GM19193 (cell line): ENCODE results near the gene SUV39H2.

Source experiments
- POLR2A ChIP-seq: IDR thresholded peaks from 4 replicates; pipeline ENCODE4 v1.6.1; 2011; ENCODE audit not compliant: insufficient read depth, insufficient read length; ENCODE audit errors: extremely low read depth

The SUV39H2 gene

DNA sequence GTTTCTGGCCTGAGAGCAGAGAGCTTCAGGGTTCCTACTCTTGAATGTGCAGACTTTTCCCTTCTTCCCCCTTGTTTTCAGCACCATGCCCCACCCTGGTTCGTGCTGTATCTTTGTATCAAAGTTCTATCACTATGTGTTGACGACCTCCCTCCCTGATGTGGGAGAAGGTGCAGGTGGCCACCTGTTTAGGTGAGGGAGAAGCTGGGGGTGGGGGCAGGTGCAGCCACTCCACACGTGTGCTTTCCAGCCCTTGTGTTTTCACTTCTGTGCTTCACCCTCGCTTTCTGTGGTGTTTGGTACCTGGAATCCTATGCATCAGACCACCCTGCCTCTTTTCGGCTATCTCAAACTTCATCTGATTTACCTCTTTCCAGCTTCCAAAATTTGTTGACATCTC is 19.6 kb upstream of the SUV39H2 start:
- no peak for TF ChIP-seq POLR2A

DNA sequence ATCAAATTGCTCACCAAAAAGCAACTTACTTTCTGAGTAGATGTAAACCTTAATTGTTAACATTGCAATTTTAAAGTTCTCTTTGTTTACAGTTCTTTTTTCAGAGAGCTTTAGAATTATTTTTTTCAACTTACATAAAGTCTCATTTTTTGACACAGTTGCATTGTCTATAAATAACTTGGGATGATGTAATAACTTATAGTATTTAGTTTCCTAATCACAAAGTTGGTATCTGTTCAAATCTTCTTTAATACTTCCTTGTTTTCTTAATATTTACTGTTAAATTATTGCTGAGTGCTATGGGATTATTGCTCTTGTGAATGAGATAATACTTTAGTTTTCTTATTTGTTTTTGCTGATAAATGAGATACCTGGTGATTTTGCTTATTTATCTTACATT is 18.9 kb upstream of the SUV39H2 start:
- TF ChIP-seq POLR2A: no peak

DNA sequence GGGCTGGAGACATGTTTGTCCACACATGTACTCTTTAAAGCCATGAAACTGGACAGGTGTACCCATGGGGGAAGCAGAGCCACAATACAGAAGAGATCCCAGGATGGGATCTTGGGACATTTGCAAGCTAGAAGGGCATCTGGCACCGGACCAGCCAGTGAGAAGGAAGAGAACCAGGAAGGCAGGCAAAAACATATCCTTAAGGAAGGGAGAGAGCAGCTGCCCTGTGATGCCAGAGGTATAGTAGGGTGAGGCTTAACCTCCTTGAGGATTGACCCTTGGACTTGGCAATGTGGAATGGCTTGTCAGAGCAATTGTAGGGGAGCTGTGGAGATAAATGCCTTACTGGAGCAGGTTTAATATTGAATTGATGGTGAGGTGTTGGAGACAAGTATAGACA is 17.9 kb upstream of the SUV39H2 start:
- no peak for TF ChIP-seq POLR2A

DNA sequence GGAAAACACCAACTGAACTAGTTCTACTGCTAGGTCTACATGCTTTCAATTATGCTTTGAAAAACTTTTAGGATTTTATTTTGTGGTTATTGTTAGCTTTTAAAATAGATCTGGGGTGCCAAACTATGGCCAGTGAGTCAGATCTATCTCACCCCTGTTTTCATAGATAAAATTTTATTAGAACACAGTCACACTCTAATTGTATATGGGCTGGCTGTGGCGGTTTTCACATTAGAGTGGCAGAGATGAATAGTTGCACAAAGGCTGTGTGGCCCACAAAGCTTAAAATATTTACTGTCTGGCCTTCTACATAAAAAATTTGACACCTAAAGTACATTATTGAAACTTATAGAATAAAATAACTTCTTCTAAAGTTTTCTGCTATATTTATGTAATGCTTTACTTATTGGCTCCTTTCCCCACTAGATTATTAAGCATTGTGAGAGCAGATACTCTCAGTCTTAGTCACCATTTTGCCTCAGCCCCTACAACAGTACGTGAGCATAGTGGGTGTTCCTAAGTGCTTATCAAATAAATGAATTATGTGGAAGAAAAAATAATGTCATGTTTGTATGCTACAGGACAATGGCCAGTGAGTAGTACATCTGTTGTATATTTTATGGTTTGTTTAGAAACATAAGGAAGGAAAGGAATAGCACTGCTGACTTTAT is 5.4 kb upstream of the SUV39H2 start:
- TF ChIP-seq POLR2A: no peak

DNA sequence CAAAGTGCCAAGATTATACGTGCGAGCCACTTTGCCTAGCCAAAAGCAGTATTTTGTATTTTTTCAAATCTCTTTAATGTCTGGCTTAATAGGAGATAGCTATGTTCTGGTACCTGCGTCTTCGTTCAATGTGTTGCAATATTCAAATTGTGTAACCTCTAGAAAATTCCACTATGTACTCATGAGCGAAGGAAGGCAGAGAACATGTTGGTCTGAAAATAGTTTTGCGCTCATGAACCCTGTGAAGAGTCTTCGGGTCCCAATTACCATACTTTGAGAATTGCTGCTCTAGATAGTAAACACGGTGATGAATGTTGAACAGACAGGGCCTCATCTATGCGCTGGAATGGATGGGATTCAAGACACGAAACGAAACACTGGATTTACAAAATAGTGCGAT is 2.7 kb upstream of the SUV39H2 start:
- TF ChIP-seq POLR2A: no peak

DNA sequence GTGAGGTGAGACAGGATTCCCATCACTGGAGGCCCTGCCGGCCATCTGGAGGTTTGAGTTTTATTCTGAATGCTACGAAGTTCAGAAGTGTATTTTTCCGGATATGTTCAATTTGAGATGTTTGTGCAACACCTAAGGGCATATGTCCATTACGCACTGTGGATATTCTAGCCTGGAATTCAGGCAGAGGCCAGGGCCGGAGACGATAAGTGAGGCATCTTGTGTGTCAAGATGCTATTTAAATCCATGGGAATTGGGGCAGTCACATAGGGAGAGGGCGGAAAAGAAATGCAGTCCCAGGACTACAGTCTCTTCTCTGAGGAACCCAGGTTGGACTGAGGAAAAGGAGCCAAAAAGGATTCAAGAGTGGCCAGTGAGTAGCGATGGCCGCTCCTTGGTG is 1.9 kb upstream of the SUV39H2 start:
- no peak for TF ChIP-seq POLR2A

DNA sequence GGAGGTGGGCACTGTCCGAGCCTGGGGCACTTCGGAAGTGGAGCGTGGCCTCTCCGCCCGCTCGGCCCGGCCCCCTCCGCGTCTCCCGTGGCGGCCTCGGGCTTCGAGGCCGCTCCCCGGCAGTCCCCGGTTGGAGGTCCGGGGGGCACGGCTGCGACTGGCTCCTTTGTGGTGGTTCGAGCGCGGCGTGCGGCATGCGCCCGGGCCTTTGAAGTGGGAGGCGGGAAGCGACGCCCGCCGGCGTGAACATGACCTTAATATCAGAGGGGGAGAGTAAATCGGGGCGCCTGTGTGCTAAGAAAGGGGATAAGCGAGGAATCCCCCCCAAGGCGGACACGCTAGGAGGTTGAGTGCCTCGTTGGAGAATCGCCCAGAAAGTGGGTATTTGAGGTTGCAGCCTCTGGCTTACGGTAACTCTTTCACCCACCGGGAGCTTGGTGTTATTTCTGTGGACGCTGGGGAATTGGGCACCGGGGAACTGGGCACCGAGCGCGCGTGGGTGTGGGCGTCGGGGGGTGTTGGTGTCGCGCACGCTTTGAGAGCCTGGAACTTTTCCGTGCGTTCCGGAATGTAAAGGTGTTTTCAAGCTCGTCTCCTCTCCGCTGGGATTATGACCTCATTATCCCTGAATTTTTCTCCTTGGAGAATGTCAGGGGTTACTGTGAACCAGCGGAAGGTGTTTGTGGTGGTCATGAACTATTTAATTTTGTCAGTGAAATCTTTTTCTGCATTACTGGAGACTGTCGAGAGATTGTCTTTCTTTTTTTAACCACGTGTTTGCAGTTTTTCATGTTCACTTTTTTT is 660 bp downstream of the SUV39H2 start:
- TF ChIP-seq POLR2A: no peak

DNA sequence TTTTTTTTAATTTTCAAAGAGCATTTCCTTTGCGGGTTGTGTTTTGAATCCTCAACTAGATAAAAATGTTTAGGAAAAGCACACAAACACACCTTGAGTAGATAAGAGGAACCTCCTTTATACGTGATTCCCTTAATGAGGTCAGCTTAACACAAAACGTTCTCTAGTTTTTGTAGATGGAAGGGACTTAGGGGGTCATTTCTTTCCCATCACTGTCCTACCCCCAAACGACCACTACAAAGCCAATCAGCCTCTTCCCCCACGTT is 1.2 kb downstream of the SUV39H2 start:
- TF ChIP-seq POLR2A: no peak

DNA sequence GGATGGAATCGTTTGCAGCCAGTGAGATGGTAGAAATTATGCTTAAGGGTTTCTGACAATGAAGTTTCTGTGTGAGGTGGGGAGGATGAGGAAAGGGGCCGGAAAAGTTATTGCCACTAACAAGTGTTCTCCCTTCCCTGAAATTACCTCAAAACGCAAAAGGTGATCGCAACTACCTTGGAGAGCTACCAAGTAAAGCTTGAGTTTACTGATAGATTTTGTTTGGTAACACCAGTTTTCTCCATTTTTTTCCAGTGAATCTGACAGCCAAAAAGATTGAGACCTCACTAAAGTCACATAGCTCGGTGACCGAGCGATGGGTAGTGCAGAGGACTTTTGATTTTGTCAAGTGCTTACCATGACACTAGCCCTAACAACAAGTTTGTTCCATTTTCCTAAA is 1.6 kb downstream of the SUV39H2 start:
- no peak for TF ChIP-seq POLR2A

DNA sequence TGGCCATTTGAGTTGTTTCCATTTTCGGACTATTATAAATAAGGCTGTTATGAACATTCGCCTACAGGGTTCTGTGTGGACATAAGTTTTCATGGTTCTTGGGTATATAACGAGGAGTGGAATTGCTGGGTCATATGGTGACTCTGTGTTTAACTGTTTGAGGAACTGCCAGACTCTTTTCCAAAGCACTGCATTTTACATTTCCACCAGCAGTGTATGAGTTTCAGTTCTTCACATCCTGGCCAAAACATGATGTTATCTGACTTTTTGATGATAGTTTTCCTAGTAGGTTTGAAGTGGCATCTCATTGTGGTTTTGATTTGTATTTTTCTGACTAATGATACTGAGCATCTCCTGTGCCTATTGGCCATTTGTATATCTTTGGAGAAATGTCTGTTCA is 5.4 kb downstream of the SUV39H2 start:
- no peak for TF ChIP-seq POLR2A

DNA sequence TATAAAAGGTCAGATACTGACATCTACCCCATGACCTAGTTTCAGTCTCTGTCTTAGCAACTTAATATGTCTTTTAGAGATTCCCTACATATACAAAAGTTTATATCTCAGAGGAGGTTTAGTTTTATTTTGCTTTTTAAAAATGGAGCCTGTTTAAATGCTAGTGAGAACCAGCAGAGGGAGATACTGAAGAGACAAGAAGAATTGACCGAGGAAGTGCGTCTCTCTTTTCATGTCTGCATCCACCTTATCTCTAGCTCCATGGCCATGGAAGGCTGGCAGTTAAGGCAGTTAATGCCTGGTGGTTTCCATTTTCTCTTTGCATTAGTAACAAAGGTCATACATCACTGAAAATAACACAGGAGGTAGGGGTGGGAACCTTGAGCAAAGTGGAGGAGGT is 10.7 kb downstream of the SUV39H2 start:
- TF ChIP-seq POLR2A: no peak

DNA sequence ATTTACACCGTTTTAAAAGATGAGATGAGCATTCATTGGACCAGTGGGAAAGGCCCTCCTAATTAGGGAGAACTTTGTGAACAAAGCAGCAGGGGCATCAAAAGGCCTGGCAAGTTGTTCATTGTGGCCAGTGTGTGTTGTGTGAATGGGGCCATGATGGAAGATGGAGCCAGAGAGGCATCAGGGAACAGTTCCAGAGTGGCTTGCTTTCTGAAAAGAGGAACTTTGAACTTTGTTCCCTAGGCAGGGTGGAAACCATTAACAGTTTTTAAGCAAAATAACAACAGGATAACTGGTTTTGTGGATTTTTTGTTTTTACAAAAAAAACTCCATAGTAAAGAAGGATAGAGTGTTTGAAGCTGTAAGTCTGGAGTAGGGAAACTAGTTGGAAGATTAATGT is 12.5 kb downstream of the SUV39H2 start:
- TF ChIP-seq POLR2A: no peak

DNA sequence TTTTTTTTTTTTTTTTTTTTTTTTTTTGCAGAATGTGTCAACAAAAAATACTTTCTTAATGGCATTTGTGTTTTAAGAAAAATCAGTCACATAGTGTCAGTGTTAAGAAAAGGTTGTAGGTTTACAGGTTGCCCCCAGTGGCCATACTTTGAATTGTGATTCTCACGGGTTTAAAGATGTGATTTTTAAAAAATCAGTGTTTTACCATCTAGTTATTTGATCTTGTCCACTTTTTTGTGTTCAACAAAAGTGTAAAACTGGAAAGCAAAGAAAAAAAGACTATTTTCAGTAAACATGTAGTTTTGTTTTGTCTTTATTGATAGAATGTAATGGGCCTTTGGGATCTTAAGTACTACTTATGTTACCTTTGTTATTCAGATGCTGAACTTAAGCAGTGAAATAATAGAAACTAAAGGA is 25.7 kb downstream of the SUV39H2 start:
- no peak for TF ChIP-seq POLR2A

DNA sequence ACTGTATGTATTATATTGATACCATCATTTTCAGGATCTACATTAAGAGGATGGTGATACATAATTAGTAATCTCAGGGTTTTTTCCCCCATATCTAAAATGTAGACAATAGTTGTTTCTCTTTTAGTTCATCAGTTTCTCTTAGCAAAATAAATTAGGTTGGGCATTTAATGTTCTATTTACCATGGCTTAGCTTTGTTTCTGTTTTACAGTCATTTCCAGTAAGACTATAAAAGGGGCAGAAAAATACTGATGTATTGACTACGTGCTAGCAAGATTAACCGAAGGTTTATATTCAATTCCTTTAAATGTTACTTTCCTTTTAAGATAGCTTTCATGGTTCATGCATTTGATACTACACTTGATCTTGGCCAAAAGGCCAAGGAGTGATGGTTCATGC is 26.2 kb downstream of the SUV39H2 start:
- TF ChIP-seq POLR2A: no peak

DNA sequence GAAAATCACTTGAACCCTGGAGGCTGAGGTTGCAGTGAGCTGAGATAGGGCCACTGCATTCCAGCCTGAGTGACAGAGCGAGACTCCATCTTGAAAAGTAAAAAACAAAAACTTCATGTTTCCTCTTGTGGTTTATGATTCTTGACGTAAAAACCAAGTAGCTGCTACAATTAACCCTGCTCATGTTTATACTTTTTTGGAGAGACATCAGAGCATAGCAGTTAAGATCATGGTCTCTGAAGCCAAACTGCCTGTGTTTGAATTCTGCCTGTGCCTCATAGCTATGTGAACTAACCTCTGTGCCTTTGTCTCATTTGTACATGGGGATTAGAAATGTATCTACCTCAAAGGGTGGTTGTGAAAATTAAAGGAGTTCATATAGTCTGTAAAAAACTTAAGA is 27.2 kb downstream of the SUV39H2 start:
- no peak for TF ChIP-seq POLR2A

DNA sequence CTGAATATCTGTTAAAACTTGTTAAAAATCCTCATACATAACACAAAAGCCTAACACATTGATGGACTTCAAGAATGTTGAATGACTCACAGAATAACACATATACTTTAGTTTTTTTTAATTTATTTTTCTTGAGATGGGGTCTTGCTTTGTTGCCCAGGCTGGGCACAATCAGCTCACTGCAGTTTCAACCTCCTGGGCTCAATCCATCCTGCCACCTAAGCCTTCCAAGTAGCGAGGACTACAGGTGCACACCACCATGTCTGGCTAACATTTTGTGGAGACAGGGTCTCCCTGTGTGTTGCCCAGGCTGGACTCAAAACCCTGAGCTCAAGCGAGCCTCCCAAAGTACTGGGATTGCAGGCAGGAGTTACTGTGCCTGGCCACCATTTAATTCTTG is 28.1 kb downstream of the SUV39H2 start:
- TF ChIP-seq POLR2A: peak; percentile 17

DNA sequence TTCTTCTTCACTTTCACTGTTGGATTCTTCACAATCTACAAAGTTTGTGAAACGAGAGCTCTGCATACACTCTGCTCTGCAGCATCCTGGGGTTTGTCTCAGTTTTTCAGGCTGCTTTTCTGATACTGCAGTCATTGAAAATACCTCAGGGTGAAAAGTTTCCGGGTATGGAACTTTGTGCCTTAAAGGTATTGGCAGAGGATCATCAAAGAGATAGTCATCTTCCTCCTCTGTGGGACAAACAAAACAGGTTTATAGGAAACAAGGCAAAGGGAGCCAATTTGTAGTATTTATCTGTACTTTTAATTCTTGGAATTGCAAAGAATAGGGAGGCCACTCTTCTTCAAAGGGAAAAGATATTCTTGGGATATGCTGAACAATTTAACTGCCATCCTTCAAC is 30.4 kb downstream of the SUV39H2 start:
- no peak for TF ChIP-seq POLR2A
